CD4-positive, alpha-beta T cell treated with Interleukin-1 beta for 1 hour (primary cell): ENCODE results near the gene SH3BGR.
"Not testable (repeated sequence)": the region's sequence is repeated elsewhere in the genome, so short reads cannot be mapped to it uniquely, and the experiment has no call there.

ENCODE experiments used
- DNase-seq, 2 donors: peaks; one replicate each; pipeline ENCODE4 v3.0.0-alpha.2; 2020 to 2022

SH3BGR gene

GRCh38 chr21:39518055-39518846, 66.5 kb downstream of the SH3BGR start:
- DNase-seq = peak; percentile 45 to 56

- no peak for DNase-seq
Measured at GRCh38 chr21:39518847-39519210, 67.1 kb downstream of the SH3BGR start.

- DNase-seq = no peak
Measured at GRCh38 chr21:39519835-39520234, 68.1 kb downstream of the SH3BGR start.

- no peak for DNase-seq
Measured at GRCh38 chr21:39523399-39523798, 71.6 kb downstream of the SH3BGR start.

GRCh38 chr21:39523915-39524314, 72.1 kb downstream of the SH3BGR start:
- no peak for DNase-seq

GRCh38 chr21:39525129-39525528, 73.4 kb downstream of the SH3BGR start:
- no peak for DNase-seq

GRCh38 chr21:39525601-39526000, 73.8 kb downstream of the SH3BGR start:
- no peak for DNase-seq

GRCh38 chr21:39527067-39527595, 75.4 kb downstream of the SH3BGR start:
- DNase-seq = no peak

- no peak for DNase-seq
Measured at GRCh38 chr21:39527664-39528381, 76.1 kb downstream of the SH3BGR start.

GRCh38 chr21:39529026-39529425, 77.3 kb downstream of the SH3BGR start:
- DNase-seq = no peak

GRCh38 chr21:39531064-39531463, 79.3 kb downstream of the SH3BGR start:
- DNase-seq = no peak

- DNase-seq = no peak
Measured at GRCh38 chr21:39531840-39532239, 80.1 kb downstream of the SH3BGR start.

- no peak for DNase-seq
Measured at GRCh38 chr21:39533545-39534380, 82.0 kb downstream of the SH3BGR start.

GRCh38 chr21:39535646-39536437, 84.1 kb downstream of the SH3BGR start:
- no peak for DNase-seq

GRCh38 chr21:39536835-39537234, 85.1 kb downstream of the SH3BGR start:
- DNase-seq = no peak

- no peak for DNase-seq
Measured at GRCh38 chr21:39537571-39537970, 85.8 kb downstream of the SH3BGR start.

- no peak for DNase-seq
Measured at GRCh38 chr21:39538453-39539042, 86.8 kb downstream of the SH3BGR start.

GRCh38 chr21:39540367-39540766, 88.6 kb downstream of the SH3BGR start:
- DNase-seq = not testable (repeated sequence)

- no peak for DNase-seq
Measured at GRCh38 chr21:39542736-39543135, 91.0 kb downstream of the SH3BGR start.

- DNase-seq = no peak
Measured at GRCh38 chr21:39546522-39546921, 94.8 kb downstream of the SH3BGR start.

GRCh38 chr21:39552856-39553255, 101.1 kb downstream of the SH3BGR start:
- no peak for DNase-seq

GRCh38 chr21:39553331-39553730, 101.6 kb downstream of the SH3BGR start:
- DNase-seq = no peak
